Smooth muscle cell (in vitro differentiated cells): ENCODE measurements around the gene C19orf25. TPM values are rescaled to one million over a fixed set of nuclear protein-coding genes. Genes with fewer than 3 reads are reported as not detected.

Experiments
- DNase-seq: peaks from one replicate; lab custom pipeline; 2025; ENCODE audit not compliant: unreplicated experiment; lab: John Stamatoyannopoulos, UW
- H2AFZ ChIP-seq: fragments of 200-600 bp; sonication (generic); 2 replicates; pipeline ENCODE4 v1.6.0; 2016; ENCODE audit warnings: antibody characterized with exemption, low read depth, mild to moderate bottlenecking
- H3F3A ChIP-seq: fragments of 200-600 bp; sonication (generic); 2 replicates; pipeline ENCODE4 v1.6.0; 2017; ENCODE audit warnings: antibody characterized with exemption, low read depth
- H3K27ac ChIP-seq: fragments of 200-600 bp; sonication (generic); 2 replicates; pipeline ENCODE4 v1.5.1; 2016; ENCODE audit warnings: low read depth, mild to moderate bottlenecking
- H3K27me3 ChIP-seq: fragments of 200-600 bp; sonication (generic); 2 replicates; pipeline ENCODE4 v1.6.1; 2016; ENCODE audit warnings: low read depth, mild to moderate bottlenecking
- H3K36me3 ChIP-seq: fragments of 200-600 bp; sonication (generic); 2 replicates; pipeline ENCODE4 v1.5.1; 2016; ENCODE audit warnings: low read depth
- H3K4me1 ChIP-seq: fragments of 200-600 bp; sonication (generic); 2 replicates; pipeline ENCODE4 v1.5.1; 2016; ENCODE audit warnings: low read depth
- H3K4me2 ChIP-seq: fragments of 200-600 bp; sonication (generic); 2 replicates; pipeline ENCODE4 v1.6.0; 2016; ENCODE audit warnings: mild to moderate bottlenecking
- H3K4me3 ChIP-seq: fragments of 200-600 bp; sonication (generic); 2 replicates; pipeline ENCODE4 v1.5.1; 2016; ENCODE audit warnings: mild to moderate bottlenecking
- H3K79me2 ChIP-seq: fragments of 200-600 bp; sonication (generic); 2 replicates; pipeline ENCODE4 v1.6.0; 2016; ENCODE audit warnings: low read depth, mild to moderate bottlenecking
- H3K9ac ChIP-seq: fragments of 200-600 bp; sonication (generic); 2 replicates; pipeline ENCODE4 v1.6.0; 2016; ENCODE audit warnings: low read depth
- H3K9me3 ChIP-seq: fragments of 200-600 bp; sonication (generic); replicated peaks from 2 replicates; pipeline ENCODE4 v1.5.1; 2016; ENCODE audit warnings: low read depth
- H4K20me1 ChIP-seq: fragments of 200-600 bp; sonication (generic); 2 replicates; pipeline ENCODE4 v1.6.0; 2016; ENCODE audit warnings: low read depth
- WGBS: methylation state at CpG from one replicate; pipeline ENCODE4 v1.1.7; 2016; ENCODE audit warnings: low lambda C conversion rate; 5-methylcytosine and 5-hydroxymethylcytosine counted together
- polyA plus RNA-seq: library from polyadenylated mRNA; unstranded; fragments of >200 nt; fragmentation: Nextera tagmentation; extraction: Ambion mirVana; gene quantifications from 2 replicates; pipeline ENCODE4 v1.2.1, GENCODE V29; 2016
- total RNA-seq: library from RNA; depleted of rRNA; stranded (reverse); fragments of >200 nt; gene quantifications from 2 replicates; pipeline ENCODE4 v1.2.3, GENCODE V29; 2014
- TF ChIP-seq, protein P1 (sequence below): fragments of 200-600 bp; sonication (generic); IDR thresholded peaks from 2 replicates; pipeline ENCODE4 v1.5.1; 2017; ENCODE audit warnings: borderline replicate concordance, mild to moderate bottlenecking, antibody characterized with exemption; ENCODE audit not compliant: insufficient read depth, poor library complexity, severe bottlenecking

The C19orf25 gene
- total and polyA plus RNA-seq, 2 experiments from 2014 or later = 15.2 to 27.9 TPM

DNA sequence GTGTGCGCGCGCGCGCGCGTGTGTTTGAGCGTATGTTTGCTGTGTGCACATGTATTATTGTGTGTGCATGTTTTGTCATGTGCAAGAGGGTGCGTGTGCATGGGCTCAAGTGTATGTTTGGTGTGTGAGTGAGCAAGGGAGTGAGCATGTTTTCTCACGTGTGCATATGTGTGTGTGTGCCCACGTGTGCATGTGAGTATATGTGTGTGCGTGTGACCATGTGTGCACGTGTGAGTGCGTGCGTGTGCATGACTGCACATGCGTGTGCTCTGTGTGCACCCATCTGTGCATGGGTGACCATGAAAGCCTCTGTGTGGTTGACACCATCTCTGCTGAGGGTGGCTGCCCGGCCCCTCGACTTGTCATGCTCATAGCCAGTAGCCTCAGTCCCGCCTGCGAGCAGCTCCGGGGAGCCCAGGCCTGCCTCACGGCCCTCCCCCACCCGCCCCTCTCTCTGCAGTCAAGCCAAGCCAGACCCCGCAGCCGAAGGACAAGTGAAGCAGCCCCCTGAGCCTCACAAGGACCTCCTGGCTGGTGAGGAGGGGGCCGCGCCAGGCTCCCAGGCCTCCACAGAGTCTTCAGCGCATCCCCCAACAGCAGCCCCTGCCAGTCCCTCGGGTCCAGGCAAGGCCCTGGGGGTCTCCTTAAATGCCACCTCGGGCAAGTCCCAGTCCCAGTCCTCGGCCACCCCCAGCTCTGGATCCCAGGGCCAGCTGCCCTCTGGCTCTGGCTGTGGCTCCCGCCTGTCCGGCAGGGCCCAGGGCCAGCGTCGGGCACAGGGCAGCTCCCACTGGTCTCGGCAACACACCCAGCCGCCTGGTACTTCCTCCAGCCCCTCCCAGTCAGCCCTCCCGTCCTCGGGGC, 17.9 kb upstream of the C19orf25 start:
- TF ChIP-seq, protein P1, sequence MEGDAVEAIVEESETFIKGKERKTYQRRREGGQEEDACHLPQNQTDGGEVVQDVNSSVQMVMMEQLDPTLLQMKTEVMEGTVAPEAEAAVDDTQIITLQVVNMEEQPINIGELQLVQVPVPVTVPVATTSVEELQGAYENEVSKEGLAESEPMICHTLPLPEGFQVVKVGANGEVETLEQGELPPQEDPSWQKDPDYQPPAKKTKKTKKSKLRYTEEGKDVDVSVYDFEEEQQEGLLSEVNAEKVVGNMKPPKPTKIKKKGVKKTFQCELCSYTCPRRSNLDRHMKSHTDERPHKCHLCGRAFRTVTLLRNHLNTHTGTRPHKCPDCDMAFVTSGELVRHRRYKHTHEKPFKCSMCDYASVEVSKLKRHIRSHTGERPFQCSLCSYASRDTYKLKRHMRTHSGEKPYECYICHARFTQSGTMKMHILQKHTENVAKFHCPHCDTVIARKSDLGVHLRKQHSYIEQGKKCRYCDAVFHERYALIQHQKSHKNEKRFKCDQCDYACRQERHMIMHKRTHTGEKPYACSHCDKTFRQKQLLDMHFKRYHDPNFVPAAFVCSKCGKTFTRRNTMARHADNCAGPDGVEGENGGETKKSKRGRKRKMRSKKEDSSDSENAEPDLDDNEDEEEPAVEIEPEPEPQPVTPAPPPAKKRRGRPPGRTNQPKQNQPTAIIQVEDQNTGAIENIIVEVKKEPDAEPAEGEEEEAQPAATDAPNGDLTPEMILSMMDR = no peak
- 90% methylated on average over 35 of the region's 39 CpGs for WGBS
- H3K9ac ChIP-seq = no peak overlapping the region

DNA sequence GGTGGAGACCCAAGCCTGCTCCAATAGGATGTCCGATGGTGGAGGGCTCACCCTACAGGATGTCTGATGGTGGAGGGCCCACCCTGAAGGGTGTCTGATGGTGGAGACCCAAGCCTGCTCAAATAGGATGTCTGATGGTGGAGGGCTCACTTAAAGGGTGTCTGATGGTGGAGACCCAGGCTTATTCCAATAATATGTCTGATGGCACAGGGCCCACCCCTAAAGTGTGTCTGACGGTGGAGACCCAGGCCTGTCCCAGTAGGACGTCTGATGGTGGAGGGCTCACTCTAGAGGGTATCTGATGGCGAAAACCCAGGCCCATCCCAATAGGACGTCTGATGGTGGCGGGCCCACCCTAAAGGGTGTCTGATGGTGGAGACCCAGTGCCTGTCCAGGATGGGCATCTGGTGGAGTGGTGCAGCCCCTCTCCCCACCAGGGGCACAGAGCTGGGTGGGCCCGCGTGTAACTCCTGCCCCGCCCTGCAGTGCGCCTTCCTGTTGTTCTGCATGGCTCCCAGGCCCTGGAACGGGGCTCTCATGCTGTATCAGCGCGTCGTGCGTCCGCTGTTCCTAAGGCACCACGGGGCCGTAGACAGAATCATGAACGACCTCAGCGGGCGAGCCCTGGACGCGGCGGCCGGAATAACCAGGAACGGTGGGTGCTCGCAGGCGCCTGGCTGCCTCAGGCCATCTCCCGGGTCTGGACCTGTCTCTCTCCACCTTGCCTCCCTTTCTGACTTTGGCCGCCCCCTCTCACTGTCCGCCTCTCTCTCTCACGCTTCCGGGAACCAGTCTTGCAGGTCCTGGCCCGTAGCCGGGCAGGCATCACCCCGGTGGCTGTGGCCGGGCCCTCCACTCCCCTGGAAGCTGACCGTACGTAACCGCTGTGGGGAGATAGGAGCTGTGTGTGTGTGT, 17.0 kb upstream of the C19orf25 start:
- no peaks in the 10 kb centered on the region for H3K27me3 ChIP-seq
- no peak overlapping the region for H3K4me3 ChIP-seq
- H3K4me1 ChIP-seq = peaks cover 5% of the 10 kb centered on the region
- H3K79me2 ChIP-seq = no peaks in the 10 kb centered on the region
- H3K9ac ChIP-seq = no peak overlapping the region
- no peaks in the 10 kb centered on the region for H3K9me3 ChIP-seq
- no peak overlapping the region for H2AFZ ChIP-seq
- no peaks in the 10 kb centered on the region for H4K20me1 ChIP-seq
- DNase-seq = no peak
- H3K36me3 ChIP-seq = no peaks in the 10 kb centered on the region
- H3K4me2 ChIP-seq = no peak overlapping the region
- TF ChIP-seq, protein P1 = no peak
- 86% methylated on average over 32 of the region's 40 CpGs for WGBS
- no peak overlapping the region for H3K27ac ChIP-seq
- no peaks in the 10 kb centered on the region for H3F3A ChIP-seq

More for the DNA sequence above, 17.9 kb upstream of the C19orf25 start:
- H3K79me2 ChIP-seq = no peaks in the 10 kb centered on the region
- no peak for DNase-seq
- H3K4me1 ChIP-seq = no peaks in the 10 kb centered on the region
- H3F3A ChIP-seq = no peaks in the 10 kb centered on the region
- no peaks in the 10 kb centered on the region for H3K27me3 ChIP-seq
- no peaks in the 10 kb centered on the region for H3K36me3 ChIP-seq
- no peak overlapping the region for H3K27ac ChIP-seq
- no peak overlapping the region for H2AFZ ChIP-seq
- H3K4me2 ChIP-seq = no peak overlapping the region
- no peaks in the 10 kb centered on the region for H3K9me3 ChIP-seq
- no peak overlapping the region for H3K4me3 ChIP-seq
- no peaks in the 10 kb centered on the region for H4K20me1 ChIP-seq

DNA sequence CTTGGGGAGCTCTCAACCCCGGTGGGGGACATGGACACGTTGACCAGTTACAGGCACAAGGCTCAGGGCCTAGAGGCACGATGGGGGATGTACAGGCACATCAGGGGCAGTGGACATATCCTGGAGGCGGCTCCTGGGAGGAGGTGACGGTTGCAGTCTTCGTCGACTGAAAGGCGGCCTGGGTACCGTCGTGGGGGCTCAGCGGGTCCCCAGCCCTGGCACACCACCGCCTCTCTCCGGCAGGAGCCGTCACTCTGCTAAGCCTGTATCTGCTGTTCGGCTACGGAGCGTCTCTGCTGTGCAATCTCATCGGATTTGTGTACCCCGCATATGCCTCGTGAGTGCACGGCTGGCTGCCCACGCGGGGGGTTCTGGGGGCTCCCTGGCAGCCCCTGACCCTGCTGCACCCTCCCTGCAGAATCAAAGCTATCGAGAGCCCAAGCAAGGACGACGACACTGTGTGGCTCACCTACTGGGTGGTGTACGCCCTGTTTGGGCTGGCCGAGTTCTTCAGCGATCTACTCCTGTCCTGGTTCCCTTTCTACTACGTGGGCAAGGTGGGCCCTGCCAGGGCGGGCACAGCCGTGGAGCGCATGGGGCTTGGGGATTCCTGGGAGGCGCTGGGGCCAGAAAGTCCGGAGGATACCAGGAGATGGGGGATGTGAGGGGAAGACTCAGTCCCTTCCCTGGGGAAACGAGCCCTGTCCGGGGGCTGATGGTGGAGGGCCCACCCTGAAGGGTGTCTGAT, 16.2 kb upstream of the C19orf25 start:
- Histone ChIP-seq H2AFZ (no peak overlapping the region), H3K9me3 (no peaks in the 10 kb centered on the region), H3K4me2 (no peak overlapping the region), H3K4me3 (no peak overlapping the region), H3F3A (no peaks in the 10 kb centered on the region), H4K20me1 (no peaks in the 10 kb centered on the region), H3K36me3 (no peaks in the 10 kb centered on the region), H3K79me2 (no peaks in the 10 kb centered on the region), H3K27ac (no peak overlapping the region), H3K27me3 (no peaks in the 10 kb centered on the region), H3K9ac (no peak overlapping the region), H3K4me1 (peaks cover 5% of the 10 kb centered on the region)
- DNase-seq = no peak
- TF ChIP-seq, protein P1 = no peak
- 90% methylated on average over 37 of the region's 37 CpGs for WGBS
